Fibroblast of skin of back (primary cell): Measurements from ENCODE around the gene PCYT1A.

Experiments used
- DNase-seq: peaks from one replicate; pipeline ENCODE4 v3.0.0-alpha.2; 2013

PCYT1A gene

DNA sequence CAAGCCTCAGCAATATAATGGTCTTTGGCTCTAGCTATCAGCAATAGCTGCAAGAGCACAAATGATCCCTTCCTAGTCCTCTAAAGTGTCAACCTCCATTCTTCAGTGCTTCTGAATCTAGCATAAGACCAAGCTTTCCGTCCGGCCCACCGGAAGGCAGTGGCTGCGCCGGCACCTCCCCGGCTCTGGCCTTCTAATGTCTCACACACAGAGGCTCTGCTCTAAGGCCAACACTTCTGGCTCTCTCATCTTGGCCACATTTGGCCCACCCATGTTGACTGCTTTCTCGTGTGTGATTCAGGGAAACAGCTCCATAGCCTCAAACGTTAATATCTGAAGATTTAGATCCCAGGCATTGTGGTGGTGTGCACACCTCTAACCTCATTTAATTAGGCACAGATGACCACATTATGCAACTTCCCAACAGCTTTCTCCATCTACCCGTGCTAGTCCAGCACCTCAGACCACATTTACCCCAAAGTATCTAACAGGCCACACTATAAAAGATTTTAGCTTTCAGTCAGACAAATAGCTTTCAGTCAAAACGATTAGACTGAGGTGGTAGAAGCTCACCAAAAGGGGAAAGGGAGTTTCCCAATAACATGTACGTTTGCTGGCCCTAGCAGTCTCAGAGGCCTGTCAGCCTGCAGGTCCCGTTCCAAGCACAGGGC lies 51.9 kb downstream of the PCYT1A start:
- DNase-seq, result no peak

DNA sequence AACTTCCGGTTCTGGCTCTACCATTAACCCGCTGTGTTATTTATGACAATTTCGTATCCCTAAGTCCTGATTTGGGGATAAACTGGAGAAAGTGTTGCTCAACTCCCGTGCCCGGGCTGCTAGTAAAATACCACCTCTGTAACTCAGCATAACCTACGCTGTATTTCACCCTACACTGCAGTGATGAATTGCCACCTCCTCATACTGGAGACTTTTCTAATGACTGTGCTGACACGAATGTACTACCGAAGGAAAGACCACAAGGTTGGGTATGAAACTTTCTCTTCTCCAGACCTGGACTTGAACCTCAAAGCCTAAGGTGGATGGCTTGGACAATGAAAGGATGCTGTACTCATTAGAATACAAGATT lies 54.7 kb downstream of the PCYT1A start:
- no peak for DNase-seq

DNA sequence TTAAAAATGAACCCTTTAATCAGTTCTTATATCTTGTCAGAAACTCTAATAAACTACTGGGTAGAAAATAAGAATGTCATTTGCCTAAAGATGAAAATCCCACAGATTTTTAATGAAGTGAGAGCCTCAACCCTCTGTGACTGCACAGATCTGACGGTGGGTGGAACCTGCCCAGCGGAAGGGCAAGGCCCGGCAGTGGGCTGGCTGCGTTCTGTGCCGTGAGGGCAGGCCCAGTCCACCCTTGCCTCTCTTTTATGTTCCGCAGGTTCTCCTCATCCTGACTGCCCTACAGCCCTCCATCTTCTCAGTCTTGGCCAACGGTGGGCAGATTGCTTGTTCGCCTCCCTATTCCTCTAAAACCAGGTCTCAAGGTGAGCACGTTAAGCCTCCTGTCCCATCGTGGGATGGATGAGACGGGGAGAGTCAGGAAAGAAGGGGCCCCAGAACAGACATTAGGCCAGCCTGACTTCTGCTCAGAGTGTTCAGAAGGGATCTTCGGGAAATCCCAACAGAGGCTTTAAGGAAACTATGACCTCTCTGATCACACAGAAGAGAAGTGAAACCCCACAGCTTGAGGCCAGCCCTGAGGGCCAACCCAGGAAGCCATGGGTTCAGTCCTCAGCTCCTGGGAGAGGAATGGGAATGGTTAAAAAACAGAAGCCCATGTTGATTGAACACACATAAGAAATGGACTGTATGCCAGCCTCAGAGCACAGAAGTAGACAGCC lies 55.2 kb downstream of the PCYT1A start:
- DNase-seq, result no peak

DNA sequence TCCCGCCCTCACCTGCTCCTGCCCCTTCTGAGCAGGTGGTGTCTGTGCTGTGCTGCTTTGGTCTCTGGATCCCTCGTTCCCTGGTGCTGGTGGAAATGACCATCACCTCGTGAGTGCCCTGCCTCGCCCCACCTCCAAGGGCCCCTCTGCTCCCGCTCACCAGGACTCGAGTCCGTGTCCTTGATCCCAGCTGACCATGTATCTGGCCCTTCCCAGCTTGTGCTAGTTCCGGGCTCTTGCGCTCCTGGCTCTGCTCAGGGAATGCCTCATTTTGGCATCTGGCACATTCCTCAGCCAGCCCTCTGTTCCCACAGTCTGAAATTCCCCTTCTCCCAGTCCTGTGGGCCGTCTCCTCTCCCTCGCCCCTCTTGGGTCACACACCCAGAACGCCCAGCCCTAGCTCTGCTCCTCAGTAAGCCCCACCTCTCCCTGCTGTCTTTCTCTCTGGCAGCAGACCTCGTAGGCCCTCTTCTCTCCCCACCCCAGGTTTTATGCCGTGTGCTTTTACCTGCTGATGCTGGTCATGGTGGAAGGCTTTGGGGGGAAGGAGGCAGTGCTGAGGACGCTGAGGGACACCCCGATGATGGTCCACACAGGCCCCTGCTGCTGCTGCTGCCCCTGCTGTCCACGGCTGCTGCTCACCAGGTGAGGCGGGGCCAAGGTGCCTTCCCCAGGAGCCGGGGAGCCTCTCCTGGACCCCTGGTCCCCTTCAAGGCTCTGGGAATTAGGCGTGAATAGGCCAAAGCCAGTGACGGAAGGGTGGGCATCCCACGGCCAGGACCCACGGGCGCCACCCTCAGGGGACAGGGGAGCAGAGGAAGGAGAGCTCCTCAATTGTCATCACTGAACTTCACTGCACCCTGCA lies 59.7 kb downstream of the PCYT1A start:
- DNase-seq, result peak; percentile 43

DNA sequence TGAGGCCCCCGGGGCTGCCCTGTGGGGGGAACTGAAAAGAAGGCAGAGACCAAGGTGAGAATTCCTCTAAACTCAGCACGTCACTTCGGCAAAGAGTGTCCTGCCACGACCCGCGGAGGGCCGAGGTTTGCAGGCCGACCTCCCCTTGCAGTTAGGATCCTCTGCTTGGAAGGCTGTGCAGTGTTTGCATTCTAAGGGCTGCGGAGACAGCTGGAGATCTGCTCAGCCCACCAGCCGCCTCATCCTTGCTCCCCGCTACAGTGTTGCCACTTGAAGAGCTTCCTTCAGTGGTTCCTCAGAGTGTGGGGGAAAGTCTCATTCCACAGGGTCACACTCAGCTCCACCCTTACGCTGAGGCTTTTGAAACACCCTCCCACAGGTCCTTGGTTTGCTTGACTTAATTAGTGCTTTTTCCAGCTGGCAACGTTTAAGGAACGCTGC lies 60.4 kb downstream of the PCYT1A start:
- no peak for DNase-seq

DNA sequence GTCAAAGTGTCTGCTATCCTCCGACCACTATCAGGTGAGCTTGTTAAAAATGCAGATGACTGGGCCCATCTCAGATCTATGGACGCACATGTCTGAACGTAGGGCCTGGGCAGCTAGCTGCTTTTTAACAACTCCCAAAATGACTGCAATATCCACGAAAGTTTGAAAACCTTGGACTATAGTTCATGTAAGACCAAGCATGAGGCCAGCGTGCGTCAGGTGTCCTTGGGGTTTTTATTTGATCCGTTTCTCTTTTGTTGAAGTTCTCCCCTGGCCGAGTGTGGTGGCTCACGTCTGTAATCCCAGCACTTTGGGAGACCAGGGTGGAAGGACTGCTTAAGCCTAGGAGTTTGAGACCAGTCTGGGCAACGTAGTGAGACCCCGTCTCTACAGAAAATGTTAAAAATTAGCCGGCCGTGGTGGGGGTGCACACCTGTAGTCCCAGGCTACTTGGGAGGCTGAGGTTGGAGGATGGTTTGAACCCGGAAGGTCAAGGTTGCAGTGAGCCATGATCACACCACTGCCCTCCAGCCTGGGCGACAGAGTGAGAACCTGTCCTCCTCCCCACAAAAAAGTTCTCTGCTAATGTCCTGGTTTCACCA lies 61.7 kb downstream of the PCYT1A start:
- DNase-seq, result no peak

DNA sequence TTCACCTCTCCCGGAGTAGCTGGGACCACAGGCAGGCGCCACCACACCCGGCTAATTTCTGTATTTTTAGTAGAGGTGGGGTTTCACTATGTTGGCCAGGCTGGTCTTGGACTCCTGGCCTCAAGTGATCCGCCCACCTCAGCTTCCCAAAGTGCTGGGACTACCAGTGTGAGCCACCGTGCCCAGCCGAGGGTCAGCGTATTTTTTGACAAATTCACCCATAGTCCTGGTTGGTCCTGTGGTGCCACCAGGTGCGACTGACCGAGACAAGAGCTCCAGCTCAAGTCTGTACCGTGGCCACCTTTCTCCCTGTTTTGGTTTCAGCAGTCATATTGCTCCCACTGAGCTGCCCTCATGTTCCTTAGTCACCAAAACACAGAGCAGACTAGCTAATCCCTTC lies 62.4 kb downstream of the PCYT1A start:
- no peak for DNase-seq

DNA sequence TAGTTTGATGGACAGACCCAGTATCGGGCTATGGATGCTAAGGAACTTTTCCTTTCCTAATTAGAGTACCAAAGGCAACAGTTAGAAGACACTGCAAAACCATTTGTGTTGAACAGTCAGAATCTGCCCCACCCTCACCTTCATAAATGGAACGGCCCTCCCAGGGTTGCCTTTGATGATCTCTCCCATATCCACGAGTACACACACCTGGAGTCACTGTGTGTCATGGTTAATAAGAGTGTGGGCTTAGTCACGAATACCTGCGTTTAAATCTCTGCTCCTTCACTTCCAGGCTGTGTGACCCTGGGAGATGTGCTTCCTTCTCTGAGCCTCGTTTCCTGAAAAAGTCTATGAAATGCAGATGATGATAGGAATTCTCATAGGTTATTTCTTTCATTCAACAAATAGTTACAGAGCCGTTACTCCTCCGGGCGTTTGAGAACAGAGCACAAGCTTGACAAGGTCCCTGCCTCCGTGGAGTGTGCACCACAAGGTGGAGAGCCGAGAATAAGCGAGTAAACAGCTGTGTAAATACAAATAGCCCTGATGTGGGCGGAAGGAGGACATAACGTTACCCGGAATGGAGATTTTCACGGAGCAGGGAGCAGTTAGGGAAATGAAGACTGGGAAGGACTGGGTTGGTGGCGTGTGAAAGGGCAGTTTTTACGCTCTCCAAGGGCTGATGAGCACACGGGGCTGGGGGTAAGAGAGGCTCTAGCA lies 64.5 kb downstream of the PCYT1A start:
- no peak for DNase-seq

DNA sequence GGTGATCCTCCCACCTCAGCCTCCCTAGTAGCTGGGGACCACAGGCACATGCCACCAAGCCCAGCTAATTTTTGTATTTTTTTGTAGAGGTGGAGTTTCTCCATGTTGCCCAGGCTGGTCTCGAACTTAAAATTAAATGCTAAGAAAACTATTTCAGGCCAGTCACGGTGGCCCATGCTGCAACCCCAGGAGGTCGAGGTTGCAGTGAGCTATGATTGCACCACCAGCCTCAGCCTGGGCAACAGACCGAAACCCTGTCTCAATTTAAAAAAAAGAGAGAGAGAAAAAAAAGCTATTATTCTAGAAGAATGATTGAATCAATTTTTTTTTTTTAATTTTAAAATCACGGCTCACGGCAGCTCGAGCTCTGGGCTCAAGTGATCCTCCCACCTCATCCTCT lies 66.5 kb downstream of the PCYT1A start:
- no peak for DNase-seq

DNA sequence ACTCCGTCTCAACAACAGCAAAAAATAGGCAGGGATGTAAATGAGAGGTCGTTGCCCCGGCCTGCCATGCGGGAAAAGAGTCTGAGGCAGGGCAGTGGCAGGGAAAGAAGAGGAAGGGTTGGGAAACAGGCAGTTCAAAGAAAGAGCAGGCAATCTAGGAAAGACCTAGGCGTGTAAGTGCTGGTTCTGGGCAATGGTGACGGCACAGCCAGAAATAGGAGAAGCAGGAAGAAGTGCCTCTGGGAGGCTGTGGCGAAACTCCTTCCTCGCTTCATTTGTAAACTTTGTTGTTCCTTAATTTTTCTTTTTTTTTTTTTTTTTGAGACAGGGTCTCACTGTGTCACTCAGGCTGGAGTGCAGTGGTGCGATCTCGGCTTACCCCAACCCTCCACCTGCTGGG lies 66.9 kb downstream of the PCYT1A start:
- no peak for DNase-seq

DNA sequence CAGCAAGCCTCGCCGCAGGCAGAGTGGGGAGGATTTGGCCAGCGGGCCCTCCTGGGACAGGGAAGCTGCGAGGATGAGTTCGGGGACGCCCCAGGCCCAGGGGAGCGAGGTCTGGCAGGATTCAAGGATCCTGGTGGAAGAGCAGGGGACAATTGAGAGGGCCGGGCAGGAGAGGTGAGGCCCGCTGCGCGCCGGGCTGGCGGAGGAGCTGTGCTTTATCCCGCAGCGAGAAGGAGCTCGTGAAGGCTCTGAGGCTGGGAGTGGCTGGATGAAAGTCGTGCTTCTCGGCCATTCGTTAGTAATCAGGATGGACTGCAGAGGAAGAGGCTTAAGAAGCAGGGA lies 67.6 kb downstream of the PCYT1A start:
- no peak for DNase-seq

DNA sequence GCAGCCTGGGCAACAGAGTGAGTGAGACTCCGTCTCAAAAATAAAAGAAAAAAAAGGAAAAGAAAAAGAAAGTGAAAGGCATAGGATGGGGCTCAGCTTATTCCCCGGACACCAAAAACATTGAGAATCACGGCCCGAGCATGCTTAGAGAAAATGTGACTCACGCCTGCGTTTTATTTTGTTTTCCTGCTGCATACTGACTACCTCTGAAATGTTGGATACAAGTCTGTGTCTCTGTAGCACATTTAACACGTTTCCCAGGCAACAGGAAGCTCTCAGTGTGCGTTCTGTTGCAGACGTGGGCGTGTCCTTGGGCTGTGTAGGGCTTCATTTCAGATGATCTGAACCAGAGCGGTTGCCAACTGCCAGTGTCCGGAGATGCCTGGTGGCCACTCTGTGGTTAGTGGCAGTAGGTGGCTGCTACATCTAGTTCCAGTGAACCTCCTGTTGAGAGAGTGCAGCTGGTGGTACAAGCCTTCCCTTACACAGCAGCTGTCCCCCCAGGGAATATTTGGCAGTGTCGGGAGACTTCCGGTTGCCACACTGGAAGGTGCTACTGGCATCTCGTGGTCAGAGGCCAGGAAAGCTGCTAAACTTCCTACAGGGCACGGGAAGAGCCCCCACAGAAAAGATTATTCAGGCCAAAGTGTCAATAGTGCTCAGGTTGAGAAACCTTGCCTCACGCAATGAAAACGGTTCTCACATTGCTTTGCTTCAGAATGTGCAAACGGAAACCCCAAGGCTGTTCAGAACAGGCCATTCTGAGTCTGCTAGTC lies 68.1 kb downstream of the PCYT1A start:
- peak; percentile 94 for DNase-seq

DNA sequence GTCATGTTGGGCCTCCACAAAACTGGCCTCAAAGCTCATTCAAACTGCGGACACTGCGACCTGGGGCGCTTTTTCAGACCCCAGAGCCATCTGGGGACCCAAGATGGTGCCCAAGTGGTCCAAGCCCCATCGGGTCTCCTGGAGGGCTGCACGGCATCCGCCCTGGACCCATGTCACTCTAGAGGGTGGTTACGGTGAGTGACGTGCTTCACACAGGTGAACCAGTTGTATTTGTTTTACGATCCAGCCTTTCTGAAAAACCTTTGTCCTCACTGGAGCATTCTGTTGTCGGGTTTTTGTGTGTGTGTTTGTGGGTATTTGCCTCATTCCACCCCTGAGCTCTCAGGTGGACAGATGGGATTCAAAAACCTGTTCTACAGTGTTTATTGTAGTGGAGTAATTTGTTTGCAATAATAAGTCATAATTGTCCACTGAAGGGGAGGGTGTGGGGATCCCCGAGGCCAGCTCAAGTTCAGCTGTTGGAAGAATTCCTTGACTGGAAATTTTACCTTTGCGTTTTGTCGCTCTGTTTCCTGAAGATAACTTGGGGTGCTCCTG lies 69.3 kb downstream of the PCYT1A start:
- no peak for DNase-seq

DNA sequence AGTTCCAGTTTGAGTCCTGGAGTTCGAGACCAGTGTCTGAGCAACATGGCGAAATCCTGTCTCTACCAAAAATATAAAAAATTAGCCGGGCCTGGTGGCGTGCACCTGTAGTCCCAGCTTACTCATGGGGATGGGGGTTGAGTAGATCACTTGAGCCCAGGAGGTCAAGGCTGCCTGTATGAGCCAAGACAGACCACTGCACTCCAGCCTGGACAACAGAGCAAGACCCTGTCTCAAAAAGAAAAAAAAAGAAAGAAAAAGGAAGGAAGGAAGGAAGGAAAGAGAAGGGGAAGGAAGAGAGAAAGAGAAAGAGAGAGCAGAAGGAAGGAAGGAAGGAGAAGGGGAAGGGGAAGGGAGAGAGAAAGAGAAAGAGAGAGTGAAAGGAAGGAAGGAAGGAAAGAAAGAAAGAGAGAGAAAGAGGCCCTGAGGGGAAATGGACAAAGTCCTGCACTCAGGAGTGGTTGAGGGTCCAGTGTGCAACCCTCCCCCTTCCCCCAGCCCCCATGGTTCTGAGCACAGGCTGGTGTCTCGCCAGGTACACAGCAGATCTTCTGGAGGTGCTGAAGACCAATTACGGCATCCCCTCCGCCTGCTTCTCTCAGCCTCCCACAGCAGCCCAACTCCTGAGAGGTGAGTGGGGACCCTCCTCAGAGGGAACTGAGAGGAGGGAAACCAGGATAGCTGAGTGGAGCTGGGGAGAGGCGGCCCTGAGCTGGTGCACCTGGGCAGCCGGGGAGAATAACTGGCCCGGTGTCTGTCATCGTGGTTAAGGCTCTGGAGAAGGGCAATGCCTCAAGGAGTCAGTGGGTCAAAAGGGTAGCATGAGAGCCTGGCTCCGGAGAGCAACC lies 70.0 kb downstream of the PCYT1A start:
- no peak for DNase-seq

DNA sequence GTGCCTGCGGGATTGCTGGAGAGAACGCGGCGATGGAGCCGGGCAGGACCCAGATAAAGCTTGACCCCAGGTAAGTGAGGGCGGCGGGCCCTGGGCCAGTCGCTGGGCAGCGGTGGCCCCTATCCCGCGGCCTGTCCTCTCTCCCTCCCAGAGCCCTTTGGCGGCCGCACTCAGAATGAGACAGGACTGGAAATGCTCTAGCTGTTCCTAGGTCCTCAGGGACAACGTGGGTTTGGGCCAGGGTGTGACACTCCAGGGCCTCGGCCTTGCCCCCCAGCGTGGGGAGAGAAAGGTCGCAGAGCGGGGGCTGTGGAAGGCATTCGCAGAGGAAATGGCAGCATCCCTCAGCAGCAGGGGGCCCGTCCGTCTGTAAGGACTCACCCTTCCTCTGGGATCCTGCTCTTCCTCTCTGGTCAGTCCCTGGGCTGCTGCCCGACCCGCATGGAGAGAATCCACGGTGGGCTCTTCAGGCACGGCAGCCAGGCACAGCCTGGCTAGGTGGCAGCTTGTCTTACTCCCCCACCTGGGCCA lies 70.8 kb downstream of the PCYT1A start:
- DNase-seq, result no peak

DNA sequence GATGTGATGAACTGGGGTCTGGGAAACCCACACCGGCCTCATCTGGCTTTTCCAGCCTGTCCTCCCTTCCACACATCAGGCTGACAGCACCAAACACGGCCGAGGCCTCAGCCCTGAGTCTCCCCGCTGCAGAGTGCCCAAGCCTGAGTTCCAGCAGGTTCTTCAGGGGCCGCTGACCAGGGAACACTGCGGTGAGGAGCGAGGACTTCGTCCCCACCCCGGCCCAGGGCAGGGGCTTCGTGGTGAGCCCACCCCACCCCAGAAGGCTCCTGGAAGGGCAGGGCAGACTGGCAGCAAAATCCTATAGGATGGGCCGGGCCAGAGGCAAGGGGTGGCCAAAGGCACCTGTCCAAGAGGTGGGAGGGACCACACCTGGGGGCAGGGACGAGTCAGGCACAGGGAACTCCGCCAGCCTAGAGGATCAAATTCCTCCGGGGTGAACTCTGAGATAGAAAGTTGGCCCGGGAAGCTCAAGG lies 71.4 kb downstream of the PCYT1A start, which contains the start of gene SLC51A:
Gene SLC51A, plus strand, starts transcription at position 446 of the 476 bp plus-strand sequence. CDS start 179 bp downstream, outside the sequence.
- no peak for DNase-seq

DNA sequence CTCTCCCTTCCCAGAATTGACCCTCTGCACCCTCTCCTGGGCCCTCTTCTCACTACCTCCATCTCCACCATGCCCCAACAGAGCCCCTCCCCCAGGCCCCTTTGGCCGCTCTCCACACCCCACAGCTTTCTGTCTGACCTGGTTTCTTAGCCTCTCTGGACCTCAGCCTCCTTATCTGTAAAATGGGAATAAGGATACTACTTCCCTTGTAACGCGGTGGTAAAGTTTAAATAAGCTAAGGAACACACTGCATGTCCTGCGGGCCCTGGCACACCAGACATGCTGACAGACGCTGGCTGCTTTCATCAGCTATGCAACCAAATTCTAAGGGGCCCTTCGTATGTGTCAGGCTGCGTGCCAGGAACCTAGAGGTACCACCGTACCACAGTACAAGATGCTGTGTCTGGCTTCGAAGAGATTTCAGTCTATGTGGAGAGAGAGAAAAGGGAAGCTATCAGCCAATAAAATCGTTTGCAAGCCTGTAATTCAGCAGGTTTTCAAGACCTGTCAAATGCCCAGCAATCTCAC lies 72.0 kb downstream of the PCYT1A start:
- no peak for DNase-seq

DNA sequence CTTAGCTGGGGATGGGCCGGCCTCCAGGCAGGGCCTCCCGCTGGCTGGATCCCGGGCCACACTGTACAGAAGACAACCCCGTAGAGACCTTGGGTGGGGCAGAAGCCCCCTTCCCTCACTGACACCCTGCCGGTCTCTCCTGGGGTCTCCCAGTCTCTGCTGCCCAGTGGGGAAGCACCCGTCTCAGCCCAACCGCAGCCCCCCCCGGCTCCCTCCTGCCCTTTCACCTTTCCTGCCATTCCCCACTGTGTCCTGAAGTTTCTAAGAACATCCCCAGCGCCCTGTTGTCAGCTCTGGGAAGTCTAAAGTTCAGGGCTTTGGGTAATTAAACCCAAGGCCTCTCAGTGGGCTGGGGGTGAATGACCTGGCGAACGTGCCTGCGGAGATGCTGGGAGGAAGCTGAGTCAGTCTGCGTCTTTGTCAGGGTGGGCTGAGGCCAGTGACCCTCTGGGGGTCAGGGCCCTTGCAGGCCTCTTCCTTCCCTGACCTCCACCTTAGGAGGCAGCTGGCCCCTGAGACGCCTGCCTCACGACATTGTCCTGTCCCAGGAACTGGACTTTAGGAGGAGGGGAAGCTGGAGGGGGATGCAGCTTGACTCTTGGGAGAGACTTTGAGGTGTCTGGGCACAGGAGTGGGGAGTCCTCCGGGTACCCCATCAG lies 72.6 kb downstream of the PCYT1A start:
- no peak for DNase-seq
